ENCODE data around the gene GFOD1. TPM values are rescaled to one million over a fixed set of nuclear protein-coding genes. Genes with fewer than 3 reads are reported as not detected.

Gene GFOD1
- total and polyA plus RNA-seq, 5 experiments from 2014 or later = 0.08 to 2.0 (median 1.2) TPM

GRCh38 chr6:13420269-13420668 lies 67.1 kb downstream of the GFOD1 start:
- peaks cover 0 to 5% (median 0%) of the 10 kb centered on the region in 9 donors for H3K9me3 Mint-ChIP-seq
- POLR2A ChIA-PET = interaction anchor here (0.6 kb wide), 1 partner anchor 29 kb away, joined by 3 read pairs; no protein-coding TSS in a partner anchor
- peaks cover 0 to 13% (median 5%) of the 10 kb centered on the region in 5 donors for H3K27me3 Mint-ChIP-seq
- DNase-seq = no peak
- no peak overlapping the region for H3K27ac Mint-ChIP-seq
- peaks cover 9 to 38% (median 18%) of the 10 kb centered on the region in 4 donors for H3K4me1 Mint-ChIP-seq
- peaks cover 0 to 7% (median 0%) of the 10 kb centered on the region in 3 donors for H3K36me3 Mint-ChIP-seq
- no peak for ATAC-seq
- H3K4me3 Mint-ChIP-seq = peak overlapping the region in 1 of 10 donors; percentile 3

GRCh38 chr6:13419422-13420195 lies 67.8 kb downstream of the GFOD1 start:
- ATAC-seq (no peak), DNase-seq (no peak)
- peaks cover 0 to 5% (median 0%) of the 10 kb centered on the region in 9 donors for H3K9me3 Mint-ChIP-seq
- POLR2A ChIA-PET = interaction anchor here (0.6 kb wide), 1 partner anchor 29 kb away, joined by 3 read pairs; no protein-coding TSS in a partner anchor
- peaks cover 0 to 7% (median 0%) of the 10 kb centered on the region in 3 donors for H3K36me3 Mint-ChIP-seq
- H3K4me1 Mint-ChIP-seq = peaks cover 7 to 41% (median 18%) of the 10 kb centered on the region in 4 donors
- H3K27me3 Mint-ChIP-seq = peaks cover 0 to 13% (median 5%) of the 10 kb centered on the region in 5 donors
- H3K4me3 Mint-ChIP-seq = peak overlapping the region; percentile 16 to 64 (median 51)
- H3K27ac Mint-ChIP-seq = peak overlapping the region in 5 of 10 donors; percentile 15 to 54 (median 48)

GRCh38 chr6:13418844-13419243 lies 68.6 kb downstream of the GFOD1 start:
- DNase-seq (no peak), ATAC-seq (no peak)
- peaks cover 0 to 13% (median 5%) of the 10 kb centered on the region in 5 donors for H3K27me3 Mint-ChIP-seq
- H3K9me3 Mint-ChIP-seq = peaks cover 0 to 5% (median 0%) of the 10 kb centered on the region in 9 donors
- peak overlapping the region in 3 of 10 donors; percentile 15 to 39 (median 34) for H3K27ac Mint-ChIP-seq
- peaks cover 7 to 44% (median 18%) of the 10 kb centered on the region in 4 donors for H3K4me1 Mint-ChIP-seq
- peaks cover 0 to 7% (median 0%) of the 10 kb centered on the region in 3 donors for H3K36me3 Mint-ChIP-seq
- POLR2A ChIA-PET = no interaction called here
- peak overlapping the region in 1 of 10 donors; percentile 11 for H3K4me3 Mint-ChIP-seq

- peaks cover 0 to 13% (median 5%) of the 10 kb centered on the region in 5 donors for H3K27me3 Mint-ChIP-seq
- POLR2A ChIA-PET = interaction anchor here (0.6 kb wide), 1 partner anchor 82 kb away, joined by 6 read pairs; no protein-coding TSS in a partner anchor
- H3K27ac Mint-ChIP-seq = no peak overlapping the region
- ATAC-seq (no peak), DNase-seq (no peak)
- peaks cover 0 to 7% (median 0%) of the 10 kb centered on the region in 3 donors for H3K36me3 Mint-ChIP-seq
- H3K4me3 Mint-ChIP-seq = no peak overlapping the region
- H3K9me3 Mint-ChIP-seq = peaks cover 0 to 5% (median 0%) of the 10 kb centered on the region in 9 donors
- peaks cover 7 to 38% (median 17%) of the 10 kb centered on the region in 4 donors for H3K4me1 Mint-ChIP-seq
Observed at GRCh38 chr6:13417954-13418353, 69.4 kb downstream of the GFOD1 start.

- Mint-ChIP-seq H3K36me3 (peaks cover 0 to 7% (median 0%) of the 10 kb centered on the region in 3 donors), H3K27ac (no peak overlapping the region), H3K9me3 (peaks cover 0 to 5% (median 0%) of the 10 kb centered on the region in 9 donors), H3K4me3 (no peak overlapping the region), H3K27me3 (peaks cover 0 to 13% (median 5%) of the 10 kb centered on the region in 5 donors), H3K4me1 (peaks cover 7 to 38% (median 17%) of the 10 kb centered on the region in 4 donors)
- no peak for DNase-seq
- no peak for ATAC-seq
- POLR2A ChIA-PET = interaction anchor here (0.6 kb wide), 1 partner anchor 359 kb away, joined by 4 read pairs; no protein-coding TSS in a partner anchor
Observed at GRCh38 chr6:13417431-13417830, 70.0 kb downstream of the GFOD1 start.

- H3K36me3 Mint-ChIP-seq = peaks cover 0 to 7% (median 0%) of the 10 kb centered on the region in 3 donors
- H3K4me3 Mint-ChIP-seq = no peak overlapping the region
- ATAC-seq = no peak
- H3K4me1 Mint-ChIP-seq = peaks cover 10 to 31% (median 13%) of the 10 kb centered on the region in 4 donors
- no peak for DNase-seq
- H3K9me3 Mint-ChIP-seq = peaks cover 0 to 5% (median 0%) of the 10 kb centered on the region in 9 donors
- POLR2A ChIA-PET = no interaction called here
- peaks cover 0 to 13% (median 5%) of the 10 kb centered on the region in 5 donors for H3K27me3 Mint-ChIP-seq
- H3K27ac Mint-ChIP-seq = no peak overlapping the region
Observed at GRCh38 chr6:13415283-13415682, 72.1 kb downstream of the GFOD1 start.

GRCh38 chr6:13413900-13414555 lies 73.4 kb downstream of the GFOD1 start:
- H3K27me3 Mint-ChIP-seq = peaks cover 0 to 3% (median 1%) of the 10 kb centered on the region in 5 donors
- POLR2A ChIA-PET = interaction anchor here (0.6 kb wide), 1 partner anchor 856 kb away, joined by 3 read pairs; no protein-coding TSS in a partner anchor
- peak overlapping the region in 1 of 10 donors; percentile 75 for H3K27ac Mint-ChIP-seq
- peaks cover 0 to 5% (median 0%) of the 10 kb centered on the region in 9 donors for H3K9me3 Mint-ChIP-seq
- H3K36me3 Mint-ChIP-seq = no peaks in the 10 kb centered on the region
- H3K4me3 Mint-ChIP-seq = no peak overlapping the region
- H3K4me1 Mint-ChIP-seq = peaks cover under 1 to 22% (median 3%) of the 10 kb centered on the region in 4 donors
- ATAC-seq (peak; percentile 67 to 83), DNase-seq (peak in 3 of 10 donors; percentile 17 to 33 (median 25))

- H3K4me1 Mint-ChIP-seq = peaks cover 0 to 19% (median 3%) of the 10 kb centered on the region in 4 donors
- H3K4me3 Mint-ChIP-seq = no peak overlapping the region
Observed at GRCh38 chr6:13413466-13413862, 73.9 kb downstream of the GFOD1 start.

GRCh38 chr6:13412639-13413465 lies 74.5 kb downstream of the GFOD1 start:
- peaks cover 0 to 3% (median 0%) of the 10 kb centered on the region in 5 donors for H3K27me3 Mint-ChIP-seq
- H3K27ac Mint-ChIP-seq = no peak overlapping the region
- POLR2A ChIA-PET = no interaction called here
- DNase-seq = no peak
- peaks cover 0 to 19% (median 3%) of the 10 kb centered on the region in 4 donors for H3K4me1 Mint-ChIP-seq
- no peak overlapping the region for H3K4me3 Mint-ChIP-seq
- H3K36me3 Mint-ChIP-seq = no peaks in the 10 kb centered on the region
- H3K9me3 Mint-ChIP-seq = peaks cover 0 to 5% (median 0%) of the 10 kb centered on the region in 9 donors
- ATAC-seq = no peak

More at GRCh38 chr6:13413466-13413862, 73.9 kb downstream of the GFOD1 start:
- no peak for ATAC-seq
- Mint-ChIP-seq H3K27me3 (peaks cover 0 to 3% (median 0%) of the 10 kb centered on the region in 5 donors), H3K9me3 (peaks cover 0 to 5% (median 0%) of the 10 kb centered on the region in 9 donors), H3K27ac (no peak overlapping the region), H3K36me3 (no peaks in the 10 kb centered on the region)
- POLR2A ChIA-PET = no interaction called here
- DNase-seq = no peak

GRCh38 chr6:13412211-13412610 lies 75.2 kb downstream of the GFOD1 start:
- H3K4me1 Mint-ChIP-seq = peaks cover 0 to 24% (median 3%) of the 10 kb centered on the region in 4 donors
- no peaks in the 10 kb centered on the region for H3K36me3 Mint-ChIP-seq
- H3K9me3 Mint-ChIP-seq = peaks cover 0 to 5% (median 0%) of the 10 kb centered on the region in 9 donors
- ATAC-seq (no peak), DNase-seq (no peak)
- peaks cover 0 to 3% (median 0%) of the 10 kb centered on the region in 5 donors for H3K27me3 Mint-ChIP-seq
- no peak overlapping the region for H3K4me3 Mint-ChIP-seq
- POLR2A ChIA-PET = no interaction called here
- H3K27ac Mint-ChIP-seq = no peak overlapping the region

GRCh38 chr6:13411484-13411883 lies 75.9 kb downstream of the GFOD1 start:
- POLR2A ChIA-PET = no interaction called here
- Mint-ChIP-seq H3K9me3 (peaks cover 0 to 5% (median 0%) of the 10 kb centered on the region in 9 donors), H3K27me3 (peaks cover 0 to 3% (median 0%) of the 10 kb centered on the region in 5 donors), H3K36me3 (no peaks in the 10 kb centered on the region), H3K4me1 (peaks cover 0 to 30% (median 3%) of the 10 kb centered on the region in 4 donors), H3K4me3 (no peak overlapping the region), H3K27ac (peak overlapping the region in 1 of 10 donors; percentile 15)
- ATAC-seq = no peak
- no peak for DNase-seq

All from naive thymus-derived CD8-positive, alpha-beta T cell (primary cell).